Measurements from ENCODE around the gene SHISA9.

Gene SHISA9

DNA sequence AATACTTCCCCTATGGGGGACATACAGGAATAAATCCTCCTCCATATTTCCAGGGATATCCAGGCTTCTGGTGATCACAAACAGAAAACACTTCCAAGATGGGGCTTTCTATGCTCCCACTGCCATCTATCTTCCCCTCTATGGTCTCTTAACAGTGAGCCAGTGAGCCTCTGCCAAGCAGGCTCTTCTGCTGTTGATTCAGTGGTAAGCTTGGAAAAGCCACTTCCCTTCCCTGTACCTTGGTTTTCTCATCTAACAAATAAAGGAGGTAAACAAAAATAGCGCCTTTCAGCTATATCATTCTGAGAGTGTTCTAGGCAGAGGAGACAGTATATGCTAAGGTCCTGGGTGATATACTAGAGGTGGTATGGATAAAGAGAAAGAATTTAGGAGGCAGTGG, 368.0 kb downstream of the SHISA9 start:
- TF ChIP-seq CTCF (IDR thresholded peaks at IDR 0.05; ENCODE audit: insufficient read depth, low read length, poor library complexity, severe bottlenecking), result no peak
- no peaks in the 10 kb centered on the region for H3K27me3 ChIP-seq (replicated peaks; ENCODE audit: control insufficient read depth, insufficient read depth, low read length)
- H3K36me3 ChIP-seq (ENCODE audit: control insufficient read depth, insufficient read depth, low read length), result no peaks in the 10 kb centered on the region
- DNase-seq (ENCODE audit: extremely low read depth, insufficient read length), result no peak
- H3K4me3 ChIP-seq (replicated peaks; ENCODE audit: low read depth, low read length), result no peak overlapping the region

DNA sequence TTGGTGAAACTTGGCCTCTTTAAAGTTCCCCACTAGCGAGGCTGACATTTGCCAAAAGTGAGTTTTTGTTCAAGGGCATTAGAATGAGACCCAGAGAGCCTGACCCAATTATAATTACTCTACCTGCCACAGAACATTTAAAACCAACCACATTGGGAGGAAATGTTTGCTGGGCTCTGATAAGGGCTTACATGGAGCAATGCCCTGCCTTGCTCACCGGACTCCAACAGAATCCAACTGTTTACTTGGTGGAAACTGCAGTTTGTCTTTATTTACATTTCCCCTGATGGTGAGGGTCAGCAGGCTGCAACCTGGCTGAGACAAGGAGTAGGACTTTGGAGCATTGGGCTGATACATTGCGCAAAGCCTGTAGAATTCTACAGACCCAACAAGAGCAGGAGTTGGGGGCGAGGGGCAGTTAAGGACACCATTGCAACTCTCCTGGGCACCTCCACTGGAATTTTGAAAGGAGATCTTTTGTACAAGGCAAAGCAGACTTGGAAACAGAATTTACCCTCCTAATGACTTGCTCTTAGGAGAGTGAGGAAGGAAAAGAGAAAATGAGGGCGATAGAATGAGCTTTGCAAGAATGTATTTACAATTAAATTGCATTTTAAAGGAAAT, 368.6 kb downstream of the SHISA9 start:
- DNase-seq (ENCODE audit: extremely low read depth, insufficient read length), result no peak
- Histone ChIP-seq H3K4me3 (replicated peaks; ENCODE audit: low read depth, low read length) (no peak overlapping the region), H3K27me3 (replicated peaks; ENCODE audit: control insufficient read depth, insufficient read depth, low read length) (no peaks in the 10 kb centered on the region), H3K36me3 (ENCODE audit: control insufficient read depth, insufficient read depth, low read length) (no peaks in the 10 kb centered on the region)
- TF ChIP-seq CTCF (IDR thresholded peaks at IDR 0.05; ENCODE audit: insufficient read depth, low read length, poor library complexity, severe bottlenecking), result no peak

DNA sequence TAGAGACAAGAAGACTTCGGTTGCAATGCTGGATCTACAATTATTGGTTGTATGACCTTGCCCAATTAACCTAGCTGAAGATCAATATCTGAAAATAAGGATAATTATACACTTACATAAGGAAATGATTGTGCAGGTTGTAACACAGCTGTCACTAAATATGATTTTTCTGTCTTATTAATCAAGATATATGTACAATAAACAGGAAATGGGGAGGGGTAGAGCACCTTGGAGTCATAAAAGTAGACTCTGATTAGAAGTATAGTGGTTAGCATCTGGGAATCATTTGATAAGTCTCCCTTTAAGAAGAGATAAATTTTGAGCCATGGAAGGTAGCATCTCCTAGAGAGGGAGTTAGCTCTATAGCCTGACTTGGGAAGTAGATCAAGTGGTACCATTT, 369.2 kb downstream of the SHISA9 start:
- no peaks in the 10 kb centered on the region for H3K36me3 ChIP-seq (ENCODE audit: control insufficient read depth, insufficient read depth, low read length)
- no peak for TF ChIP-seq CTCF (IDR thresholded peaks at IDR 0.05; ENCODE audit: insufficient read depth, low read length, poor library complexity, severe bottlenecking)
- no peak overlapping the region for H3K4me3 ChIP-seq (replicated peaks; ENCODE audit: low read depth, low read length)
- no peaks in the 10 kb centered on the region for H3K27me3 ChIP-seq (replicated peaks; ENCODE audit: control insufficient read depth, insufficient read depth, low read length)
- no peak for DNase-seq (ENCODE audit: extremely low read depth, insufficient read length)

GRCh38 chr16:13289515-13289914, 388.1 kb downstream of the SHISA9 start:
- no peak overlapping the region for H3K4me3 ChIP-seq (replicated peaks; ENCODE audit: low read depth, low read length)
- no peaks in the 10 kb centered on the region; the same call in 1 of the 2 replicates for H3K27me3 ChIP-seq (replicated peaks; ENCODE audit: control insufficient read depth, insufficient read depth, low read length)
- peak; percentile 35 for DNase-seq (ENCODE audit: extremely low read depth, insufficient read length)
- TF ChIP-seq CTCF (IDR thresholded peaks at IDR 0.05; ENCODE audit: insufficient read depth, low read length, poor library complexity, severe bottlenecking), result no peak
- no peaks in the 10 kb centered on the region for H3K36me3 ChIP-seq (ENCODE audit: control insufficient read depth, insufficient read depth, low read length)

Measured in GM06990 (cell line).